Right lobe of liver (tissue), 6 donors: ENCODE data around the gene FGGY. TPM values are rescaled to one million over a fixed set of nuclear protein-coding genes. Genes with fewer than 3 reads are reported as not detected.

Experiments
- ATAC-seq, 4 donors: fragments of 200-7000 bp; cut with Tn5 transposase; one replicate each; pipeline ENCODE4 v1.9.1; 2020; ENCODE audit warnings: mild to moderate bottlenecking in 4 of 4, moderate library complexity in 4 of 4
- DNase-seq, 3 donors: peaks; one replicate each; pipeline ENCODE4 v3.0.0-alpha.2; 2020
- H3K27ac ChIP-seq, 3 donors: fragments of 200-600 bp; one replicate each; pipeline ENCODE4 v1.8.0; 2022
- H3K27me3 ChIP-seq, 2 donors: fragments of 200-600 bp; one replicate each; pipeline ENCODE4 v1.8.0; 2022
- H3K36me3 ChIP-seq, 4 donors: fragments of 200-600 bp; sonication (generic) in 1 of 4; one replicate each; pipeline versions ENCODE4 v1.5.1 to v1.8.0; 2017 to 2022; ENCODE audit warnings: control low read depth in 1 of 4
- H3K4me1 ChIP-seq, 4 donors: fragments of 200-600 bp; sonication (generic) in 1 of 4; one replicate each; pipeline versions ENCODE4 v1.5.1 to v1.8.0; 2017 to 2022; ENCODE audit warnings: control low read depth in 1 of 4
- H3K4me3 ChIP-seq, 3 donors: fragments of 200-600 bp; one replicate each; pipeline ENCODE4 v1.8.0; 2022
- H3K9me3 ChIP-seq, 4 donors: fragments of 200-600 bp; sonication (generic) in 1 of 4; one replicate each; pipeline versions ENCODE4 v1.5.1 to v1.8.0; 2017 to 2022; ENCODE audit warnings: control low read depth in 1 of 4
- POLR2A ChIP-seq: fragments of 450-650 bp; IDR thresholded peaks from one replicate; pipeline ENCODE4 v1.6.1; 2017; ENCODE audit warnings: antibody characterized with exemption, mild to moderate bottlenecking
- WGBS: methylation state at CpG from one replicate; pipeline ENCODE4 v1.1.6; 2018; ENCODE audit warnings: low coverage, low lambda C conversion rate; ENCODE audit not compliant: insufficient coverage; ENCODE audit errors: missing lambda C conversion rate; 5-methylcytosine and 5-hydroxymethylcytosine counted together
- intact Hi-C, 2 donors: fragments of 100-400 bp; cut with DNase I; formaldehyde crosslinking; loops; one replicate each; pipeline versions ENCODE4 v1.11.2 to v1.14.1; 2022
- total RNA-seq, 6 experiments: library from RNA; depleted of rRNA in 2 of 6; stranded (reverse); fragments of >200 nt in 2 of 6; fragmentation: NEBNext Ultra II Directional in 3 of 6; extraction: Animal tissue kit (Norgen Biotek cat#: 25700) in 3 of 6; gene quantifications; one replicate each; pipeline versions ENCODE4 v1.1.0 to v1.2.4, GENCODE V29; 2016 to 2023
- TF ChIP-seq, protein P1 (sequence below), 4 donors: fragments of 200-600 bp in 3 of 4; fragments of 450-650 bp in 1 of 4; IDR thresholded peaks; one replicate each; pipeline versions ENCODE4 v1.5.1 to v1.8.0; 2016 to 2022; ENCODE audit warnings: antibody characterized with exemption in 4 of 4, mild to moderate bottlenecking in 2 of 4
- donor health status: DM: no; HTN: yes; CAD: no.
- donor health status: DM: no; HTN: no; CAD: no.
- donor health status: DM: no; HTN: no; CAD: no.
- donor health status: DM: no; HTN: yes; CAD: no.
- donor health status: DM: no; HTN: yes; CAD: no.

Gene FGGY
- total RNA-seq, 6 experiments from 2014 or later: 45.5 to 84.2 (median 58.7) TPM

DNA sequence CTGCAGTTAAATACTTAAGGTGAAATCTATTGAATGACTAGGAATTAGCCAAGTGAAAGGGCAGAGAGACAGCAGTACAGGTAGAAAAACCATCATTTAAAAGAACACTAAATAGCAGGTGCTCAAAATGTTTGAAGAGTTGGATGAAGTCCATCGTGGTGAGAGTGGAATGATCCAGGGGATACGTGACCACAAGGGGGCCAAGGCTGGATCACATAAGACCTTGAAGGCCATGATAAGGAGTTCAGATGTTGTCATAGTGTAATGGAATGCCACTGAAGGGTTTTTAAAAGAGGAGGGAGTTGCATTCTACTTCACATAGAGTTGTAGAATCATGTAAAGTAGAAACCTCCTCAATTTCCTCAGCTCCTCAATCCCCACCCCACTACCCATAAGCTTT is 483.1 kb downstream of the FGGY start:
- H3K4me1 ChIP-seq: no peaks in the 10 kb centered on the region
- no peak overlapping the region for H3K4me3 ChIP-seq
- no peaks in the 10 kb centered on the region for H3K36me3 ChIP-seq
- ATAC-seq: no peak
- 73% methylated on average over 2 of the region's 2 CpGs for WGBS
- H3K27ac ChIP-seq: no peak overlapping the region
- TF ChIP-seq, protein P1, sequence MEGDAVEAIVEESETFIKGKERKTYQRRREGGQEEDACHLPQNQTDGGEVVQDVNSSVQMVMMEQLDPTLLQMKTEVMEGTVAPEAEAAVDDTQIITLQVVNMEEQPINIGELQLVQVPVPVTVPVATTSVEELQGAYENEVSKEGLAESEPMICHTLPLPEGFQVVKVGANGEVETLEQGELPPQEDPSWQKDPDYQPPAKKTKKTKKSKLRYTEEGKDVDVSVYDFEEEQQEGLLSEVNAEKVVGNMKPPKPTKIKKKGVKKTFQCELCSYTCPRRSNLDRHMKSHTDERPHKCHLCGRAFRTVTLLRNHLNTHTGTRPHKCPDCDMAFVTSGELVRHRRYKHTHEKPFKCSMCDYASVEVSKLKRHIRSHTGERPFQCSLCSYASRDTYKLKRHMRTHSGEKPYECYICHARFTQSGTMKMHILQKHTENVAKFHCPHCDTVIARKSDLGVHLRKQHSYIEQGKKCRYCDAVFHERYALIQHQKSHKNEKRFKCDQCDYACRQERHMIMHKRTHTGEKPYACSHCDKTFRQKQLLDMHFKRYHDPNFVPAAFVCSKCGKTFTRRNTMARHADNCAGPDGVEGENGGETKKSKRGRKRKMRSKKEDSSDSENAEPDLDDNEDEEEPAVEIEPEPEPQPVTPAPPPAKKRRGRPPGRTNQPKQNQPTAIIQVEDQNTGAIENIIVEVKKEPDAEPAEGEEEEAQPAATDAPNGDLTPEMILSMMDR (IDR thresholded peaks at IDR 0.05): peak in 1 of 4 donors; percentile 12
- no peak for TF ChIP-seq POLR2A
- H3K27me3 ChIP-seq: no peaks in the 10 kb centered on the region
- DNase-seq: no peak
- no peaks in the 10 kb centered on the region for H3K9me3 ChIP-seq
- intact Hi-C loops: no loop called here

DNA sequence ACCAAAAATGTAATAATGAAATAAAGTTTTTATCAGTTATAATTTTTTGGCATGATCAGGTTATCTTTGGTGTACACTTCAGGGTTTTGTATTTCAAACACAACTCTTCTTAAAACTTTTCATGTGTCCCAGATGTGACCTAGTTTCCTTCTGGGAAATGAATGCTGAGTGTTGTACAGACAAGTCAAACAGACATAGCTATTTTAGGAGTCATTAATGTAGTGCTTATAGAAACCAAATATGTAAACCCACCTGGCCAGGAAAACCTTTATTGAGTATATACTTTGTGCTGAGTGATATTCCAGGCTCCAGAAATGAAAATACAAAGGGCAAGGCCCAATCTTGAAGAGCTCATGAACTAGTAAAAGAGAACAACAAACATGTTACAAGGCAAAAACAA is 491.9 kb downstream of the FGGY start:
- ATAC-seq: no peak
- H3K4me3 ChIP-seq: no peak overlapping the region
- H3K9me3 ChIP-seq: no peaks in the 10 kb centered on the region
- no peaks in the 10 kb centered on the region for H3K4me1 ChIP-seq
- H3K36me3 ChIP-seq: no peaks in the 10 kb centered on the region
- intact Hi-C loops: no loop called here
- no peaks in the 10 kb centered on the region for H3K27me3 ChIP-seq
- no peak for DNase-seq
- TF ChIP-seq POLR2A: no peak
- TF ChIP-seq, protein P1 (IDR thresholded peaks at IDR 0.05): no peak
- H3K27ac ChIP-seq: no peak overlapping the region

DNA sequence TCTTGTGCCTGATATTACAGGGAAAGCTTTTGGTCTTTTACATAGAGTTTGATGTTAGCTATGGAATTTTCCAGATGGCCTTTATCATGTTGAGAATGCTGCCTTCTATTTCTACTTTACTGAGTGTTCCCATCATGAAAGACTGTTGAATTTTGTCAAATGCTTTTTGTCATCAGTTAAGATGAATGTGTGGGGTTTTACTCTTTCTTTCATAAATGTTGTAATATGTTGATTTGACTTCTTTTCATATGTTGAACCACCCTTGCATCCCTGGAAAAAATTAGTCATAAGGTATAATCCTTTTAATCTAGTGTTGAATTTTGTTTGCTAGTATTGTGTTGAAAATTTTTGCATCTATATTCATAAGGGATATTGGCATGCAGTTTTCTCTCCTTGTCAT is 501.7 kb downstream of the FGGY start:
- DNase-seq: no peak
- Histone ChIP-seq H3K4me1 (no peaks in the 10 kb centered on the region), H3K27me3 (no peaks in the 10 kb centered on the region), H3K36me3 (no peaks in the 10 kb centered on the region), H3K27ac (no peak overlapping the region), H3K9me3 (no peaks in the 10 kb centered on the region), H3K4me3 (no peak overlapping the region)
- TF ChIP-seq POLR2A: no peak
- TF ChIP-seq, protein P1 (IDR thresholded peaks at IDR 0.05): no peak
- intact Hi-C loops: no loop called here
- no peak for ATAC-seq

DNA sequence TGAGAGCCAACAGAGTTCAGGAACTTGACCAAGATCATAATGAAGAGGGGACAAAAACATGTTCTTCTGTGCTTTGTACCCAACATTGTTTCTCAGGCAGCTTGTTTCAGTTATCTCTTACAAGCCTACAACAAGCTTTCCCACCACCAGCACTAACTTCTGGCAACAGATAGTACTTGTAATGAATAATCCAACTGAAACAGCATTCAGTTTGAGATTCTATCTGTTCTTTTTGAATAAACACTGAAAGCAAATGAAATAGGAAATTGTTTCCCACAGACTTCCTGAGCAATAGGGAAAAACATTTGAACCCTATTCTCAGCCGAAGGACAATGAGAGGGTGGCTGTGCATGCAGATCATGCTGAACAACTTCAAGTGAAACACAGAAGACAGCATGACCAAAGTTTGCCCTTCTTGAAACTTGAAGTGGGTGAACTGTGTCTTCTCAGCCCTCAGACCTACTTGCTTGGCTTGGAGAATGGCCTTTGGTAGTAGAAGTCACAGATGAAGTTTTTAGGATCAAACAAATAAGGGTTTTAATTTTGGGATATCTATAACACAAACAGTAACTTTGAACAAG is 506.7 kb downstream of the FGGY start:
- intact Hi-C loops: no loop called here
- H3K4me3 ChIP-seq: no peak overlapping the region
- ATAC-seq (no peak), DNase-seq (no peak)
- H3K27me3 ChIP-seq: no peaks in the 10 kb centered on the region
- H3K27ac ChIP-seq: no peak overlapping the region
- 46% methylated on average over 1 of the region's 1 CpG for WGBS
- H3K4me1 ChIP-seq: no peaks in the 10 kb centered on the region
- TF ChIP-seq POLR2A: no peak
- TF ChIP-seq, protein P1 (IDR thresholded peaks at IDR 0.05): no peak
- H3K9me3 ChIP-seq: no peaks in the 10 kb centered on the region
- H3K36me3 ChIP-seq: no peaks in the 10 kb centered on the region

DNA sequence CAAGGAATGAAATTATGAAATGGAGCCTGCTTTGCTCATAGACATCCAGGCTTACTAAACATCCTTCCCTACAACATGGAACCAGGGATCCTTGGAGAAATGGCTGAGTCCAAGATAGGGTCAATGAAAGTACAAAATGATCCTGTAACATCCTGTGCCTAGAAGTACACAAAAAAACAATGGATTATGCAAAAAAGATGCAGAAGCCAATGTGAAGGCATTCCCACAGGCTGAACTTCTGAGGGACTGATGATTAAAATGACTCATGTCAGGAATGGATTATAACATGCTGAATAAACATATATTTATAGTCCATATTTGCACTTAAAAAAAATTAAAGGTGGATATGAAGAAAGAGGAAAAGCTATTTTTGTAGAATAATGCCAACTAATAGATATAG is 507.4 kb downstream of the FGGY start:
- H3K27me3 ChIP-seq: no peaks in the 10 kb centered on the region
- H3K36me3 ChIP-seq: no peaks in the 10 kb centered on the region
- intact Hi-C loops: no loop called here
- DNase-seq (no peak), ATAC-seq (no peak)
- H3K4me1 ChIP-seq: no peaks in the 10 kb centered on the region
- H3K27ac ChIP-seq: no peak overlapping the region
- no peak overlapping the region for H3K4me3 ChIP-seq
- TF ChIP-seq, protein P1 (IDR thresholded peaks at IDR 0.05): no peak
- no peak for TF ChIP-seq POLR2A
- H3K9me3 ChIP-seq: no peaks in the 10 kb centered on the region
